Measurements from ENCODE around the gene WDR7.
A peak's percentile ranks its signal among the peaks of the same experiment; 100 is the strongest.

The WDR7 gene

GRCh38 chr18:56723706-56724105, 72.5 kb downstream of the WDR7 start:
- DNase-seq = no peak

- no peak for DNase-seq
These were observed 75.7 kb downstream of the WDR7 start for GRCh38 chr18:56726906-56727305.

GRCh38 chr18:56727399-56727798, 76.2 kb downstream of the WDR7 start:
- no peak for DNase-seq

DNA sequence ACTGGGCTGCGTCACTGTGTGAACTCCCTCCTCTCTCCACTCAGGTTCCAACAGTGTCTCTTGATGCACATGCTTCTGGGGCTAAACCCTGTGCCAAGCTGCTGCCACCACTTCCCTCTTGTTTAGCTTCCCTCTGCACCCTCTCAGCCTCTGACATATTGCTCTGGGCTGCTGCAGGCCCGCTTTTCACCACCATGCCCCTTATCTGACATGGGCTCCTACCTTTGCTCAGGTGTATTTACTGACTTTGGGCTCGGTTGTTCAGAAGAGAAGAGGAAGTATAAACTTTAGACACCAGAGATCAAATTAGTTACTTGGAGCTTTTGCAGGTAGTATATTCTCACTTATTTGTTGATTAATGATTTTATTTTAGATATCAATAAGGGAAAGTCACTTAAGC, 77.6 kb downstream of the WDR7 start:
- DNase-seq = no peak

DNA sequence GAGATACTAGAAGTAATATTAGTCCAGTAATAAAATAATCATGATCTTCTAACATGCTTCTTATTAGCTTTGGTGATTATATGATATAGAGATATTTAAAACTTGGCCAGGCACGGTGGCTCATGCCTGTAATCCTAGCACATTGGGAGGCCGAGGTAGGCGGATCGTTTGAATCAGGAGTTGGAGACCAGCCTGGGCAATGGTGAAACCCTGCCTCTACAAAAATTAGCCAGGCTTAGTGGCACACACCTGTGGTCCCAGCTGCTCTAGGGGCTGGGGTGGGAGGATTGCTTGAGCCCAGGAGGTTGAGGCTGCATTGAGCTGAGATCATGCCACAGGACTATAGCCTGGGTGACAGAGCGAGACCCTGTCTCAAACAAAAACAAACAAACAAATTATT, 87.0 kb downstream of the WDR7 start:
- no peak for DNase-seq

GRCh38 chr18:56739731-56740130, 88.6 kb downstream of the WDR7 start:
- DNase-seq = no peak

DNA sequence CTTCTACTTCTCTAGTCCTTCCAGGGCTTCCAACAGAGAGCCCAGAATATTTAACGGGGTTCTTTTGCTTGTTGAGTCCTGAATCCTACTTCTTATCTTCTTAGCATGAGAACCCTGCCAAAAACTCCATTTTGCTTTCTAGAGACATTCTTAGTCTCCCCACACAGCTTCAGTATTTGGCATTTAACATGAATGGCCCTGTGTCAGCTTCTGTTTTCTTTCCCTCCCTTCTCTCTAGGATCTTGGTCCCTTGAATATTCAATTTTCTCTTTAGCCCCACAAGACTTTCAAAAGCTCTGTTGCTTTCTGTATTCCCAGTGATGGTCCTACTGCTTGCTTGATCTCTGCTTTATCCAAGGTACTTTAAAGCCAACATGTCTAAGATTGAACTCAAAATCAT, 89.5 kb downstream of the WDR7 start:
- DNase-seq = no peak

GRCh38 chr18:56741685-56742084, 90.5 kb downstream of the WDR7 start:
- no peak for DNase-seq

DNA sequence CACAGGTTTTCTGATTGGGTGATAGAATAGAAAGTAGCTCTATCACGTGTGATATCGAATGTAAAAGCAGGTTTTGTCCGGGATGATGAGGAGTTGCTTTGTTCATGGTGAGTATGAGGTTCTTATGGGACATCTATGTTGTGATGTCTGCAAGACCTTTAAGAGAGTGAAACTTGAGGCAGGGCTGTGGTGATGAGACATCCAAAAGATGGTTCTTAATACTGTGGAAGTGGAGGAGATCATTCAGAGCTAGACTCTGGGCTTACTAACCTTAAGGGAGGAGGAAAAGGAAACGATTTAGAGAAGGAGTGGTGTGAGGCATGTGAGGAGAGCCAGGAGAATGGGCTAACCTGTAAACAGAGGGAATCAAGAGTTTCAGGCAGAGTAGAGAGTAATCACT, 92.0 kb downstream of the WDR7 start:
- DNase-seq = no peak

DNA sequence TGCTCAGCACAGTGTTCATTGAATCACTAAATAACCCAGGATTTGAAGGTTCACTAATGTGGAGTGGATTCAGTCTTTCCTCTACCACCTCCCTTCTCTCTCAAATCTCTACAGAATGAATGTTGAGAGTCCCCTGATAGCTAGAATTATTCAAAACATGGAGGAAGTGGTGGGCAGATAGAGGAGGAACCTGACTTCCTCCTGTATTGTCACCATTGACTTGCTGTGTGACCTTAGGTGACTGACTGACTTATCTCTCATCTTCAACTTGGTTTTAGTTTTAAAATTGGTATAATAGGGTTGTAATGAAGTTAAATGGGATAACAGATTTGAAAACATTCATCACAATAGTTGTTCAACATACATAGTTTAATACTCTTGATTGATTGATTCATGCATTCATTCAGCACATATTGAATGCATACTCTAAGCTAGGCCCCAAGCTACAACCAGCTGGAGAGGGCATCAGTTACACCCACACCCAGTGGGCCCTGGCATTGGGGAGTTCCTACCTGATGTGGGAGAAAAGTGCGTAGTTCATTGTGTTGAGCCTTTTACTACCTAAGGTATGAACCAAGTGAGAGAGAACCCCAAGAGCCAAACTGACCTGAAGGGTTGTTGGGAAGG, 96.0 kb downstream of the WDR7 start:
- no peak for DNase-seq

DNA sequence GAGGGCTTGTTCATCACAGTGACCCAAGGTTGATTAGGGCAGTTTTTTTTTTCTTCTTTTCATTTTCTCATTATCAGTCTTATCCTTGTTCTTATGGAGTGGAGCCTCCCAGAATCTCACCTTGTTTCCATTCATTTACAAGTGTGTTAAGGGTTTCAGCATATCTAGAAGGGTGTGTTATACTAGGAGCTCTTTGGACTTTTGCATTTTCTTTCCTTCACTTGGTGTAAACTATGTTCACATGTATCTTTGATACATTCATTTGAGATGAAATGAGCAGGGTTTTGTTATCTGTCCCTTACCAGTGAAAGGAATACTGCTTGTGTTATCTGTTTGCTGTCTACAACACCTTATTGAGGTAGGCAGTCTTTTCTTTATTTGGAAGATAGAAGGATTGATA, 96.7 kb downstream of the WDR7 start:
- DNase-seq = no peak

GRCh38 chr18:56748698-56749268, 97.6 kb downstream of the WDR7 start:
- DNase-seq = peak; percentile 32

DNA sequence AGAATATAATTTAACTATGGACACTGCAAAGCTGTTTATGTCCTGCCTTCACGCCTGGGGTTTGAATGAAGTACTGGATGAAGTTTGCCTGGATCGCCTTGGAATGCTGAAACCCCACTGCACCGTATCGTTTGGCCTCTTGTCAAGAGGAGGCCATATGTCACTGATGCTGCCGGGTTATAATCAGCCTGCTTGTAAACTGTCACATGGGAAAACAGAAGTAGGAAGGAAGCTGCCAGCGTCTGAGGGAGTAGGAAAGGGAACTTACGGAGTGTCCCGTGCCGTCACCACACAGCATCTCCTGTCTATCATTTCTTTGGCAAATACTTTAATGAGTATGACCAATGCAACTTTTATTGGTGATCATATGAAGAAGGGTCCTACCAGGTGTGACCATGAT, 105.8 kb downstream of the WDR7 start:
- DNase-seq = no peak

GRCh38 chr18:56770097-56770496, 118.9 kb downstream of the WDR7 start:
- DNase-seq = peak; percentile 89

DNA sequence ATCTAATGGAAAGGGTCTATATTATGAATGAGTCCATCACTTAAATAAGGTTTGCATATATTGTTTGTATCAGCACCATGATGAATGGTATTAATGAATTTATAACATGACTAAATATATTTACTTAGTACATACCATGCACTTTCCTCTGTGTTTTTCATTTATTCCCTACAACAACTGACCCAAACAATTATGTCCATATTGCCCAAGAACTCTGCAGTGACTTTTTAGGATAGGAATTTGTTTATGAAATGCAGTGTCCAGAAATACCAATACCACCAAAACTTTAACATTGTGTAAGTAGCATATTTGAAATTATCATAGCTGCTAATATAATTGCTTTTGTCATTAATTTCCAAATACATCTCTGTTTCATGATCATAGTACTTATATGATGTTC, 119.7 kb downstream of the WDR7 start:
- no peak for DNase-seq

DNA sequence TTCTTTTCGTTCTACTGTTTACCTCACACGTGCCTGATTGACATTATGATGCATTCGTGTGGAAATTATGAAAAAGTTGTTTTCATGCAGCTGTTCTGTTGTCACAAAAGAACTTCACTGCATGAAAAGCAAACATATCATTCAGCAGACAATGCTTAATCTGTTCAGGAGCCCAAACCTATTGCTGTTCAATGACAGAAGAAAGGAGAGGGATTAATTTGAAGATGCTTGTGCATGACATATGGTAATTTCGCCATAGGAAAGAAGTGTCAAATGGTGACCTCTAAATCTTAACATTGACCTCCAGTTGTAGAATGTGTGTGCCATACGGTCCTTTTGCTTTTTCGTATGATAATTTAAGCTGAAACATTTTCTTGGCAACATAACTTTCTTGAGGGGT, 124.5 kb downstream of the WDR7 start:
- peak; percentile 60 for DNase-seq

DNA sequence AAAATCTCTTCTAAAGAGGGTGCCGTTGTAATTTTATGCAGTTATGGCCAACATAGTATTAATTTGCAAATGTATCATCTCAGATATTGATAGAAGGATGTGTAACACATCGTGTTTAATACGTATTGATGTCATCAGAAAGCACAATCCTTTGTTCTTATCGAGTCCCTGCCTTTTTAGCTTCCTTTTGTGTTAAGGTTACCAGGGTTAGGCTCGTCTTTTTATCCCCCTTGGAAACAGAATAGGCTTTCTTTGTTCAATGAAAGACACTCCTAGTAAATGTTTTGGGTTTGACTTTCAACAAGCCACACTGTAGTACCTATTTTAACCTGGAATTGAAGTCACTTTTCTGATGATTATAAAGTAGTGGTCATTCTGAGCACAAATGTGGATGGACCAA, 136.2 kb downstream of the WDR7 start:
- no peak for DNase-seq

- DNase-seq = peak; percentile 19
These were observed 138.1 kb downstream of the WDR7 start for GRCh38 chr18:56789004-56789888.

DNA sequence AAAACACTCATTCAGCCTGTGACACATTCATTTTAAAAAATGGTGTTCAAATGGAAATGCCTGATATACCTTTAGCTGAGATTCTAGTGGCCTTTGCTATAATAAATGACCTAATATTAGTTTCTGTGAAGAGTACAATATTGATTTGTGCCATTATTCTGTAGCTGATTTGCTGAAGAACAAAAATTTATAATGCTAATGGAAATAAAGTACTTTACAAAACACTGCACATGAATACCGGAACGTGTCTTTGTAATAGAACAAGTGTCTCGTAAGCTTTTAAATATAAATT, 138.7 kb downstream of the WDR7 start:
- DNase-seq = no peak

DNA sequence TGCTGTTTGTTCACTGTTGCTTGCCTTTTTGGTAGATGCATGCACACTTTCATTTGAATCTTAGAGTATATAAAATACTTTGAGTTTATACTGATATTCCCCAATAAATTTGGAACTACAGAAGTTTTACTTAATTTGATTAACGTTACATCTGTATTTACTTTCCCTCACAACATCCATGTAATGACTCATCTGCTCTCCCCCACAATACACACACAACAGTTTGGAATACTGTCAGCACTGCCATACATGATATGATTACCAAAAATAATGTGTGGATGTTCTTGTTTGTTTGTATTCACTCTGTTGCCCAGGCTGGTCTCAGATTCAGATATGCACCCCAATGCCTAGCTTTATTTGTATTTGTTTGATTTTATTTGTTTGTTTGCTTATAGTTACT, 144.2 kb downstream of the WDR7 start:
- DNase-seq = no peak

- DNase-seq = no peak
These were observed 148.6 kb downstream of the WDR7 start for GRCh38 chr18:56799756-56800155.

GRCh38 chr18:56803051-56803450, 151.9 kb downstream of the WDR7 start:
- no peak for DNase-seq

DNA sequence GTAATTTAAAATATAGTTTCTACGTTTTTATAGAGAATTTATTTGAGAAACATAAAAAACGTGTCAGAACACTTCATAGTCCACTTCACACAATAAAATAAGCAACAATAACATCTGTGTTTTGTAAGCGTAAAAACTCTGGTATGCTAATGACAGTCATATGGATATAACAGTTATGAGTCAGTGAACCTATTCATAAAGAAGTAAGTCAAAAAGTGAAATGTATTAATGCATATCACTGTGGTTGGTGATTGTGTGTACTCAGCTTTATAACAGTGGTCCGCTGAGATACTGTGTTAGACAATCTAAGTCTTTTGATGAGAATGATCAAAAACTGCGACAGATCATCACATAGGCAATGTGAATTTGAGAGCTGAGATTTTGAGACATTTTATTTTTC, 153.2 kb downstream of the WDR7 start:
- no peak for DNase-seq

GRCh38 chr18:56807901-56808300, 156.7 kb downstream of the WDR7 start:
- DNase-seq = no peak

GRCh38 chr18:56812674-56813073, 161.5 kb downstream of the WDR7 start:
- no peak for DNase-seq
